Thyroid gland (tissue), 4 donors: ENCODE data around the gene HYAL1. TPM values are rescaled to one million over a fixed set of nuclear protein-coding genes. Genes with fewer than 3 reads are reported as not detected.

Experiments
- DNase-seq, 2 donors: peaks; one replicate each; pipeline ENCODE4 v3.0.0-alpha.2; 2019
- H3K27ac ChIP-seq, 3 donors: fragments of 200-600 bp; sonication (generic); 1 replicate in 2 of 3; 2 replicates in 1 of 3; pipeline ENCODE4 v1.5.1; 2016 to 2019; ENCODE audit warnings: mild to moderate bottlenecking in 1 of 3, moderate library complexity in 1 of 3
- H3K27me3 ChIP-seq: fragments of 200-600 bp; sonication (generic); one replicate; pipeline ENCODE4 v1.5.1; 2019
- H3K36me3 ChIP-seq, 2 donors: fragments of 200-600 bp; sonication (generic); one replicate each; pipeline ENCODE4 v1.5.1; 2016 to 2019
- H3K4me1 ChIP-seq, 2 donors: fragments of 200-600 bp; sonication (generic); one replicate each; pipeline ENCODE4 v1.5.1; 2017 to 2019
- H3K4me3 ChIP-seq, 3 donors: fragments of 200-600 bp; sonication (generic); replicated peaks in 1 of 3; 1 replicate in 2 of 3; 2 replicates in 1 of 3; pipeline ENCODE4 v1.5.1; 2016; ENCODE audit warnings: mild to moderate bottlenecking in 1 of 3
- H3K9me3 ChIP-seq: fragments of 200-600 bp; sonication (generic); one replicate; pipeline ENCODE4 v1.5.1; 2017
- CTCF ChIP-seq, 6 experiments: fragments of 200-600 bp in 3 of 6; fragments of 450-650 bp in 3 of 6; sonication (generic) in 3 of 6; IDR thresholded peaks; one replicate each; pipeline ENCODE4 v1.5.1; 2016 to 2019; ENCODE audit warnings: antibody characterized with exemption in 6 of 6, mild to moderate bottlenecking in 2 of 6, inconsistent platforms in 1 of 6, moderate library complexity in 1 of 6
- POLR2A ChIP-seq, 2 donors: fragments of 450-650 bp; IDR thresholded peaks; one replicate each; pipeline ENCODE4 v1.6.1; 2017; ENCODE audit warnings: antibody characterized with exemption in 2 of 2, mild to moderate bottlenecking in 2 of 2, moderate library complexity in 1 of 2
- WGBS, 2 donors: methylation state at CpG; one replicate each; pipeline ENCODE4 v1.1.5; 2017; 5-methylcytosine and 5-hydroxymethylcytosine counted together
- intact Hi-C: fragments of 100-400 bp; cut with DNase I; formaldehyde crosslinking; loops from one replicate; pipeline ENCODE4 v1.15.1; 2023
- total RNA-seq, 4 donors: library from RNA; depleted of rRNA; stranded (reverse); fragments of >200 nt; gene quantifications; one replicate each; pipeline ENCODE4 v1.2.3, GENCODE V29; 2016

Gene HYAL1
- total RNA-seq, 4 donors from 2014 or later: 5.8 to 13.8 (median 9.7) TPM

- Histone ChIP-seq H3K36me3 (peaks cover 2 to 3% of the 10 kb centered on the region in 2 donors), H3K27ac (peak overlapping the region; percentile 83 to 96 (median 91)), H3K4me3 (peak overlapping the region; percentile 49 to 79 (median 78)), H3K27me3 (no peaks in the 10 kb centered on the region), H3K9me3 (no peaks in the 10 kb centered on the region), H3K4me1 (peaks cover 36 to 62% of the 10 kb centered on the region in 2 donors)
- TF ChIP-seq CTCF (IDR thresholded peaks at IDR 0.05) (peak in 1 of 6 experiments; percentile 12), POLR2A (IDR thresholded peaks at IDR 0.05) (no peak)
- no peak for DNase-seq
- WGBS, 2 donors: 0 to 3% methylated on average over 8 to 9 of the region's 31 CpGs
- intact Hi-C loops: no loop called here
These were observed 33.2 kb upstream of the HYAL1 start for GRCh38 chr3:50336452-50337174.

GRCh38 chr3:50334339-50335075, 31.1 kb upstream of the HYAL1 start:
- peaks cover 36 to 57% of the 10 kb centered on the region in 2 donors for H3K4me1 ChIP-seq
- H3K27ac ChIP-seq: peak overlapping the region; percentile 83 to 96 (median 91)
- H3K36me3 ChIP-seq: peaks cover 24% of the 10 kb centered on the region in 2 donors
- no peak overlapping the region for H3K4me3 ChIP-seq
- no peaks in the 10 kb centered on the region for H3K27me3 ChIP-seq
- H3K9me3 ChIP-seq: no peaks in the 10 kb centered on the region
- WGBS, 2 donors: 54 to 60% methylated on average over 5 of the region's 5 CpGs
- no peak for DNase-seq
- intact Hi-C loops: no loop called here
- no peak for TF ChIP-seq CTCF (IDR thresholded peaks at IDR 0.05)
- no peak for TF ChIP-seq POLR2A (IDR thresholded peaks at IDR 0.05)

GRCh38 chr3:50333744-50334328, 30.5 kb upstream of the HYAL1 start:
- Histone ChIP-seq H3K36me3 (peaks cover 25 to 28% of the 10 kb centered on the region in 2 donors), H3K9me3 (no peaks in the 10 kb centered on the region), H3K4me1 (peaks cover 36 to 54% of the 10 kb centered on the region in 2 donors), H3K27ac (peak overlapping the region; percentile 83 to 96 (median 91)), H3K4me3 (no peak overlapping the region), H3K27me3 (no peaks in the 10 kb centered on the region)
- 79 to 83% methylated on average over 10 to 11 of the region's 12 CpGs for WGBS, 2 donors
- no peak for TF ChIP-seq POLR2A (IDR thresholded peaks at IDR 0.05)
- no peak for TF ChIP-seq CTCF (IDR thresholded peaks at IDR 0.05)
- intact Hi-C loops: no loop called here
- DNase-seq: no peak

GRCh38 chr3:50331364-50331907, 28.1 kb upstream of the HYAL1 start:
- H3K27me3 ChIP-seq: no peaks in the 10 kb centered on the region
- H3K36me3 ChIP-seq: peaks cover 25 to 28% of the 10 kb centered on the region in 2 donors
- H3K4me1 ChIP-seq: peaks cover 42 to 55% of the 10 kb centered on the region in 2 donors
- no peak overlapping the region for H3K4me3 ChIP-seq
- 93 to 95% methylated on average over 17 to 19 of the region's 19 CpGs for WGBS, 2 donors
- no peaks in the 10 kb centered on the region for H3K9me3 ChIP-seq
- no peak for DNase-seq
- intact Hi-C loops: no loop called here
- no peak for TF ChIP-seq CTCF (IDR thresholded peaks at IDR 0.05)
- no peak for TF ChIP-seq POLR2A (IDR thresholded peaks at IDR 0.05)
- no peak overlapping the region for H3K27ac ChIP-seq
